GM21619 (cell line): ENCODE results near the gene HOOK2.
"Not testable (repeated sequence)": the region's sequence is repeated elsewhere in the genome, so short reads cannot be mapped to it uniquely, and the experiment has no call there.

Source experiments
- ATAC-seq: cut with Tn5 transposase; IDR thresholded peaks from one replicate; pipeline ENCODE4 v1.9.1; 2021; ENCODE audit not compliant: unreplicated experiment

Gene HOOK2, protein sequence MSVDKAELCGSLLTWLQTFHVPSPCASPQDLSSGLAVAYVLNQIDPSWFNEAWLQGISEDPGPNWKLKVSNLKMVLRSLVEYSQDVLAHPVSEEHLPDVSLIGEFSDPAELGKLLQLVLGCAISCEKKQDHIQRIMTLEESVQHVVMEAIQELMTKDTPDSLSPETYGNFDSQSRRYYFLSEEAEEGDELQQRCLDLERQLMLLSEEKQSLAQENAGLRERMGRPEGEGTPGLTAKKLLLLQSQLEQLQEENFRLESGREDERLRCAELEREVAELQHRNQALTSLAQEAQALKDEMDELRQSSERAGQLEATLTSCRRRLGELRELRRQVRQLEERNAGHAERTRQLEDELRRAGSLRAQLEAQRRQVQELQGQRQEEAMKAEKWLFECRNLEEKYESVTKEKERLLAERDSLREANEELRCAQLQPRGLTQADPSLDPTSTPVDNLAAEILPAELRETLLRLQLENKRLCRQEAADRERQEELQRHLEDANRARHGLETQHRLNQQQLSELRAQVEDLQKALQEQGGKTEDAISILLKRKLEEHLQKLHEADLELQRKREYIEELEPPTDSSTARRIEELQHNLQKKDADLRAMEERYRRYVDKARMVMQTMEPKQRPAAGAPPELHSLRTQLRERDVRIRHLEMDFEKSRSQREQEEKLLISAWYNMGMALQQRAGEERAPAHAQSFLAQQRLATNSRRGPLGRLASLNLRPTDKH

DNA sequence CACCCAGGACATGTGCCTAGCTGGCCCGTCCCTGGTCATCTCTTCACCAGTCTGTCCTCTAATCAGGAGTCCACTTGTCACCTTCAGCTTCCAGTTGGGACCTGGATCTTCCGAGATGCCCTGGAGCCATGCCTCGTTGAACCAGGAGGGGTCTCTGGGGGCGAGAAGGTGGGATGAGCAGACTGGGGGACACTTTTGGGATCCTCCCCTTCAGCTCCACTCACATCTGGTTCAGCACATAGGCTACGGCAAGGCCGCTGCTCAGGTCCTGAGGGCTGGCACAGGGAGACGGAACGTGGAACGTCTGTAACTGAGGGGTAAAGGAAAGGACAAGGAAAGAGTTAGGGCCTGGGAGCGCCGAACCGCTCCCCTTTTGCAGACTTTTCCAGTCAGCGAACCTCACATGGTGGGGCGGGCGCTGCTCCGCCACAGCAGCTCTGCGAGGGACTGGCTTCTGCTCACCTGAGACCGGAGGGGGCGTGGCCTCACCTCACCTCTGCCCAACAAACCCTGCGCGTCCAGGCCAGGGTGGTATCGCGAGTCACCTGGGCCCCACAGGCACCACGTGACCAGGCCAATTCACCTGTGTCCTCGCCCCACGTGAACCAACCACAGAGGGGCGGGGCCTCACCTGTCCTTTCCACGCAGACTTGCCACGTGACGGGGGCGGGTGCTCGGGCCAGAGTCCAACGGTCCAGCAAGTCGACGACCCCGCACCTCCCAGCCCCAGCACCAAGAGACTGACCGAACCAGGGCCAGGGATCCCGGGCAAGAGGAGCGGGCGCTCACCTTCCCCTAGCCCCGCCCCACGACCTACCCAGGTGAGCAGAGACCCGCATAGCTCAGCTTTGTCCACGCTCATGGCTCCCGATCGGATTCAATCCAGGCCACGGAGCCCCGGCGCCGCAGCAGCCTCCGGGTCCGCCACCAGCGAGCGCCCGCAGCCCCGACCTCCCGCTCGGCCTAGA is at the start of gene HOOK2:
TSS of gene HOOK2 (minus strand) at position 965 of the 968 bp plus-strand sequence. CDS start at position 862, 103 bp downstream.
- peak; percentile 3 for ATAC-seq

GRCh38 chr19:12821761-12822160 is 46.4 kb upstream of the HOOK2 start:
- ATAC-seq = no peak

DNA sequence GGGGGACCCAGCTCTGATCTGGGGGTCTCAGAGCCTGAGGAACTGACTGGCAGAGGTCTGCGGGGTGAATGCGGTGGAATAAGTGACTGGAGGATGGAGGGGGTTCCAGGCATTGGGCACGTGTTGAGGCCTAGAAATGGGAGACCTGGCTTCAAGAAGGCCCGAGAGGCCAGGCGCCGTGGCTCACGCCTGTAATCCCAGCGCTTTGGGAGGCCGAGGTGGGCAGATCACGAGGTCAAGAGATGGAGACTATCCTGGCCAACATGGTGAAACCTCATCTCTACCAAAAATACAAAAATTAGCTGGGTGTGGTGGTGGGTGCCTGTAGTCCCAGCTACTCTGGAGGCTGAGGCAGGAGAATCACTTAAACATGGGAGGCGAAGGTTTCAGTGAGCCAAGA is 42.5 kb upstream of the HOOK2 start:
- ATAC-seq = not testable (repeated sequence)

GRCh38 chr19:12817188-12817587 is 41.8 kb upstream of the HOOK2 start:
- not testable (repeated sequence) for ATAC-seq

GRCh38 chr19:12815088-12815487 is 39.7 kb upstream of the HOOK2 start:
- no peak for ATAC-seq

DNA sequence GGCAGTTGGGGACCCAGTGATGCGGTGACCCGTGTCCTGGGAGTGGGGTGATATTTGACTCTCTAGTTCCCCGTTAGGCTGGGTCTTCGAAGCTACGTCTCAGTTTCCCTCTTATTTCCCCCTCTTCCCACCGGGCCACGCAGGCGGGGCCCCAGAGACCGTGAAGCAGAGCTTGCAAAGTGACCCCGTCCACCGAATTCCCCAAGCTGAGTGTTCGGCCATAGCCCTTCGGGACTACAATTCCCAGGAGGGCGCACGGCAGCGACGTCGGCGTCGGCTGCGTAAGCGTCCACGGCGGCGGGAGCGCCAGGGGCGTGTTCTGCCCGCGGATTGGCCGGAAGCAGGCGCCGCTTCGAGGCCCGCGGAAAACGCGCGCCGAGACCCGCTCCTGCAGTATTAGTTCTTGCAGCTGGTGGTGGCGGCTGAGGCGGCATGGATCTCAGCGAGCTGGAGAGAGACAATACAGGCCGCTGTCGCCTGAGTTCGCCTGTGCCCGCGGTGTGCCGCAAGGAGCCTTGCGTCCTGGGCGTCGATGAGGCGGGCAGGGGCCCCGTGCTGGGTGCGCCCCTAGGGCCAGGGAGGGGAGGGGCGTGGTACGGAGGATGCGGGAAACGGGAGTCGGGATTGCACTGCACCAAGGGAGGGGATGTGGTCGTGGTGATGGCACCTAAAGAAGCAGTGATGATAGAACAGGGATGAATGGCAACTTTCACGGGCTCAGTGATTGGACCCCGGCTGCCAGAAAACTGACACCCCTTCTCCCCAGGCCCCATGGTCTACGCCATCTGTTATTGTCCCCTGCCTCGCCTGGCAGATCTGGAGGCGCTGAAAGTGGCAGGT is 31.1 kb upstream of the HOOK2 start, which contains the start of gene RNASEH2A:
TSS of gene RNASEH2A (plus strand) at position 343 of the 840 bp plus-strand sequence. CDS start at position 433, 90 bp downstream.
- peak; percentile 71 for ATAC-seq

DNA sequence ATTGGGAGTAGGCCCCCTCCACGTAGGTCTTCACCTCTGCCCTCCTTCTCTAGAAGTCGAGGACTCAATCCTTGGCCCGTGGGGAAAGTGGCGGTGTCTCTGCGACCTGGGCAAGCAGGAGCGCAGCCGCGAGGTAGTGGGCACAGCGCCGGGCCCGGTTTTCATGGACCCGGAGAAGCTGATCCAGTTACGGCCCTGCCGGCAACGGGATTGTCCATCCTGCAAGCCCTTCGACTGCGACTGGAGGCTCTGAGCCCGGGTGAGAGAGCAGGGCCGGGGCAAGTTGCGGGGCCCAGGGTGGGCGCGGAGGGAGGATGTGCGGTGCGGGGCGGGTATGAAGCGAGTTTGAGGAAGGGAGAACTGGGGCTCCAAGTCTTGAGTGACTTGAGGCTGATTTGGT is 28.7 kb upstream of the HOOK2 start:
- no peak for ATAC-seq

GRCh38 chr19:12802267-12803106 is 27.1 kb upstream of the HOOK2 start:
- no peak for ATAC-seq

DNA sequence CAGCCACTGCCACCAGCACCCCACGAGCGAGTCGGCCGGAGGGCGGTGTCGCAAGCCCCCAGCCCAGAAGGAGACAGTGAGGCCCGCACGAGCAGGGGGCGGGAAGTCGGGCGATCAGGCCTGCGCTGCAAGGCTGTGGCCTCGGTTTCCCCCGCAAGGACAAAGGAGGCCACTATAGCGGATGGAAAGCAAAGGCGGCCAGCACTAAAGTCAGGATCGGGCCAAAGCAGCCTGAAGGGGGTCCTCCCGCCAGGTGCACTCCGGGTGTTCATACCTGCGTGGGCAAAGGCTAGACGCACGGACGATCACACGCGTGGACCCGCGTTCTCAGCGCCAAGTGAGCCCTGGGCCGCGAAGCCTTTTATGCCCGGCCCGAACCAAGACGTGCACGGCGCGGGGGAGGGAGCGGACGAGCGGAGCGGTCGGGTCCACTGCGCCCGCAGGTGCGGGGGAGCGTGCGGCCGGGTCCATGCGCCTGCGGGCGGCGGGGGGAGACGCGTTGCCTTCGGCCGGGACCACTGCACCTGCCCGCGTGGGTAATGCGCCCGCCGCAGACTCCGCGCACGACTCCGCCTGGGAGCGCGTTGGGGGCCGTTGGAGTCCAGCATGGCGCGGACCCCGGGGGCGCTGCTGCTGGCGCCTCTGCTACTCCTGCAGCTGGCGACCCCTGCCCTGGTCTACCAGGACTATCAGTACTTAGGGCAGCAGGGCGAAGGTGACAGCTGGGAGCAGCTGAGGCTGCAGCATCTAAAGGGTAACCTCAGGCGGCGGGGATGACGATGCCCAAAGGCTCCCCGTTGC is 26.3 kb upstream of the HOOK2 start, which contains the start of the genes PRDX2 and THSD8:
TSS of gene PRDX2 (minus strand) at position 335 of the 801 bp plus-strand sequence. CDS start 539 bp downstream, outside the sequence.
TSS of gene THSD8 (plus strand) at position 604 of the 801 bp plus-strand sequence. CDS start at position 607, 3 bp downstream.
- no peak for ATAC-seq

- ATAC-seq = no peak
These were observed 25.6 kb upstream of the HOOK2 start for GRCh38 chr19:12800923-12801465.

GRCh38 chr19:12800466-12800770 is 25.1 kb upstream of the HOOK2 start:
- ATAC-seq = no peak

GRCh38 chr19:12799742-12800465 is 24.6 kb upstream of the HOOK2 start:
- ATAC-seq = no peak

DNA sequence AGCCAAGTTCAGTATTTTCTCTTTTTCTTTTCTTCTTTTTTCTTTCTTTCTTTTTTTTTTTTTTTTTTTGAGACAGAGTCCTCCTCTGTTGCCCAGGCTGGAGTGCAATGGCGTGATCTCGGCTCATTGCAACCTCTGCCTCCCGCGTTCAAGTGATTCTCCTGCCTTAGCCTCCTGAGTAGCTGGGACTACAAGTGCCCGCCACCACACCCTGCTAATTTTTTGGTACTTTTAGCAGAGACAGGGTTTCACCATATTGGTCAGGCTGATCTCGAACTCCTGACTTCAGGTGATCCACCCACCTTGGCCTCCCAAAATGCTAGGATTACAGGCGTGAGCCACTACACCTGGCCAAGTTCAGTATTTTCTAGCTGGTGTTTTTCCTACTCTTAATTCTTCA is 22.3 kb upstream of the HOOK2 start:
- ATAC-seq = not testable (repeated sequence)

- no peak for ATAC-seq
These were observed 21.8 kb upstream of the HOOK2 start for GRCh38 chr19:12797141-12797587.

GRCh38 chr19:12796146-12797071 is 21.1 kb upstream of the HOOK2 start:
- ATAC-seq = no peak

DNA sequence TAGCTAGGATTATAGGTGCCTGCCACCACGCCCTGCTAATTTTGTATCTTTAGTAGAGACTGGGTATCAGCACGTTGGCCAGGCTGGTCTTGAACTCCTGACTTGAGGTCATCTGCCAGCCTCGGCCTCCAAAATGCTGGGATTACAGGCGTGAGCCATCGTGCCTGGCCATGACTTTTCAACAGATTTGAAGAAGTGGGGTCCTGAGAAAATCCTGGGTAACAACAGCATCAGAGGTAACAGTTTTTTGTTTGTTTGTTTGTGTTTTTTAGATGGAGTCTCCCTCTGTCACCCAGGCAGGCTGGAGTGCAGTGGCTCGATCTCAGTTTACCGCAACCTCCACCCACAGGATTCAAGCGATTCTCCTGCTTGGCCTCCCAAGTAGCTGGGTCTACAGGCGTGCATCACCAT is 19.6 kb upstream of the HOOK2 start:
- no peak for ATAC-seq
